ENCODE measurements around the gene GPR55. TPM values are rescaled to one million over a fixed set of nuclear protein-coding genes. Genes with fewer than 3 reads are reported as not detected.

The GPR55 gene
- total RNA-seq, 2 donors from 2014 or later = not detected

DNA sequence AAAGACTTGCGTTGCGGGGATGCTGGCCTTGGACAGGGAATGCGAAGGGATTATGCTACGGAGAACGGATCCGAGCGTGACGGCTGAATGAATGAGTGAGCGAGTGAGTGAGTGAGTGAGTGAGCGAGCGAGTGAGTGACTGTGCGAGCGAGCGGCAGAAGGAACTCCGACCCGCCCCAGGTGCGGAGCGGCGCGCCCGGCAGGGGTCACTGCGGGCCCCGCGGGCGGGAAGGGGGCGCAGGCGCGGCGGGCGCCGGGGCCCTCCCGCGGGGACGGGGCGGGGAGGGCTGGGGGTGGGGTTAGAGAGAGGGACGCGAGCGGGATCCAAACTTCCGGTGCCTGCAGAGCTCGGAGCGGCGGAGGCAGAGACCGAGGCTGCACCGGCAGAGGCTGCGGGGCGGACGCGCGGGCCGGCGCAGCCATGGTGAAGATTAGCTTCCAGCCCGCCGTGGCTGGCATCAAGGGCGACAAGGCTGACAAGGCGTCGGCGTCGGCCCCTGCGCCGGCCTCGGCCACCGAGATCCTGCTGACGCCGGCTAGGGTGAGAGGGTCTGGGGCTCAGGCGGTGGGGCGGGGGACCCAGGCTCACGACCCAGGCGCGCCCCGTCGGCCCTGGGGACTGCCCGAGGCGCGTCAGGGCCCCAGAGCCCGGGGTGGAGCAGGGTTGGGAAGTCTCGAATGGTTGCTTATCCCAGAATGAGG is 60.3 kb downstream of the GPR55 start, which contains the start of gene ITM2C:
Gene ITM2C, plus strand, starts transcription at position 338 of the 702 bp plus-strand sequence. Its CDS starts 84 bp downstream, at position 422.
- Histone ChIP-seq H3K9me3 (no peaks in the 10 kb centered on the region), H3K36me3 (no peaks in the 10 kb centered on the region), H3K4me3 (peak within 1 kb of the TSS; percentile 79), H3K27ac (peak within 1 kb of the TSS in 1 of 2 donors; percentile 19), H3K27me3 (replicated peaks; ENCODE audit: insufficient read depth) (no peaks in the 10 kb centered on the region), H3K4me1 (ENCODE audit: control insufficient read depth in 1 of 2, low read depth in 2 of 2) (peaks cover 12 to 41% of the 10 kb centered on the region in 2 donors)
- DNase-seq (ENCODE audit: low spot score) (no peak), ATAC-seq (ENCODE audit: insufficient number of reproducible peaks, low FRiP score, low read depth) (no peak)
- TF ChIP-seq, protein P1, sequence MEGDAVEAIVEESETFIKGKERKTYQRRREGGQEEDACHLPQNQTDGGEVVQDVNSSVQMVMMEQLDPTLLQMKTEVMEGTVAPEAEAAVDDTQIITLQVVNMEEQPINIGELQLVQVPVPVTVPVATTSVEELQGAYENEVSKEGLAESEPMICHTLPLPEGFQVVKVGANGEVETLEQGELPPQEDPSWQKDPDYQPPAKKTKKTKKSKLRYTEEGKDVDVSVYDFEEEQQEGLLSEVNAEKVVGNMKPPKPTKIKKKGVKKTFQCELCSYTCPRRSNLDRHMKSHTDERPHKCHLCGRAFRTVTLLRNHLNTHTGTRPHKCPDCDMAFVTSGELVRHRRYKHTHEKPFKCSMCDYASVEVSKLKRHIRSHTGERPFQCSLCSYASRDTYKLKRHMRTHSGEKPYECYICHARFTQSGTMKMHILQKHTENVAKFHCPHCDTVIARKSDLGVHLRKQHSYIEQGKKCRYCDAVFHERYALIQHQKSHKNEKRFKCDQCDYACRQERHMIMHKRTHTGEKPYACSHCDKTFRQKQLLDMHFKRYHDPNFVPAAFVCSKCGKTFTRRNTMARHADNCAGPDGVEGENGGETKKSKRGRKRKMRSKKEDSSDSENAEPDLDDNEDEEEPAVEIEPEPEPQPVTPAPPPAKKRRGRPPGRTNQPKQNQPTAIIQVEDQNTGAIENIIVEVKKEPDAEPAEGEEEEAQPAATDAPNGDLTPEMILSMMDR (IDR thresholded peaks at IDR 0.05) = no peak

DNA sequence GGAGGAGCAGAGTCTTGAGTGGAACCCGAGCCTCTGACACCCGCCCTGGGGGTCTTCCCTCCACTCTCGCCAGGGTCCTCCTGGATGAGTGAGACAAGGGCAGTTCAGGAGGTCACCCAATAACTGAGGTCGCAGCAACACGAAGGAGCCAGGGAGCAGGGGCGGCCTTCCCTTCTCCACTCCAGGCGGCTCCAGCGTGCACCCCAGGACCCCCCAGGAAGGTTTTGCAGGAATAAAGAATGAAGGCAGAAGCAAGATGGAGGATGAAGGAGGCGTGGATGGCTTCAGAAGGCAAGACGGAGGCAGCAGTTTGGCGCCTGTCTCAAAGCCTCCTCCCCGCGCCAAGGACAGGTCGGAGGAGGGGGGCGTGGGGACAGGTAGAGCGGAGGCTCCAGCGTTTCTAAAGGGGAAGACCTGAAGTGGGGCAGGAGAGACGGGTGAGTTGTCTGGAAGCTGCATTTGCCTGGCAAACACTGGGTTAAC is 60.9 kb downstream of the GPR55 start:
- Histone ChIP-seq H3K4me1 (ENCODE audit: control insufficient read depth in 1 of 2, low read depth in 2 of 2) (peaks cover 12 to 35% of the 10 kb centered on the region in 2 donors), H3K27ac (no peak overlapping the region)

DNA sequence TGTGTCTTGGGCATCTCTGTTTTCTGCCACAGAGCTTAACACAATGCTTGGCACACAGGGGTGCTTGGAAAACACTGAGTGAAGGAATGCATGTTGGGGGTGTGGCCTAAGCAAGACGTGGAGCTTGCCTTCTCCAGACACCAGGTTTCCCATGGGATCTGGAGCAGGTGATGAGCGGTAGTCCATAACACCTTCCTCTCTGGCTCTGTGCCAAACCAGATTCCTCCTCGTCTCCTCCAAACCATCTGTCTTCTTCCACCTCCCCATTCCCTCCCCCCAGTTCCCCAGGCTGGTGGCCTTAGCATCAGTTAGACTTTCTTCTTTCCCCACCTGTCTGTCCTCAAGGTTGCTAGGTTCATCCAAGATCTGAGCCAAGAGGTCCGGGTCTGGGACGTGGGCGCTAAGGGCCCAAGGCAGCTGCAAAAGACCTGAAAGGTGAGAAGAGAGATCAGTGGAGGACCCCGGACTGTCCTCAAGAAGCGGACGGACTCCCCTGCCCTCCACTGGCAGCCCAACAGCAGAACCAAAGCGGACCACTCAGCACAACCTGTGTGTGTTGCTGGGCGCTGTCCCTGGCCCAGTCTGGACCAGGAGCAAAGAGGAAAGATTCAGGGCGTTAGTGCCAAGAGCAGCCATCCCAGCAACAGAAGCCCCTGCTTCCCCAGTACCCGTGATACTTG is 61.5 kb downstream of the GPR55 start:
- ATAC-seq (ENCODE audit: insufficient number of reproducible peaks, low FRiP score, low read depth) = no peak

More for the DNA sequence above, 60.9 kb downstream of the GPR55 start:
- Histone ChIP-seq H3K4me3 (peak overlapping the region; percentile 79), H3K27me3 (replicated peaks; ENCODE audit: insufficient read depth) (no peaks in the 10 kb centered on the region), H3K36me3 (no peaks in the 10 kb centered on the region), H3K9me3 (no peaks in the 10 kb centered on the region)
- no peak for ATAC-seq (ENCODE audit: insufficient number of reproducible peaks, low FRiP score, low read depth)
- TF ChIP-seq, protein P1 (IDR thresholded peaks at IDR 0.05) = no peak
- DNase-seq (ENCODE audit: low spot score) = no peak

DNA sequence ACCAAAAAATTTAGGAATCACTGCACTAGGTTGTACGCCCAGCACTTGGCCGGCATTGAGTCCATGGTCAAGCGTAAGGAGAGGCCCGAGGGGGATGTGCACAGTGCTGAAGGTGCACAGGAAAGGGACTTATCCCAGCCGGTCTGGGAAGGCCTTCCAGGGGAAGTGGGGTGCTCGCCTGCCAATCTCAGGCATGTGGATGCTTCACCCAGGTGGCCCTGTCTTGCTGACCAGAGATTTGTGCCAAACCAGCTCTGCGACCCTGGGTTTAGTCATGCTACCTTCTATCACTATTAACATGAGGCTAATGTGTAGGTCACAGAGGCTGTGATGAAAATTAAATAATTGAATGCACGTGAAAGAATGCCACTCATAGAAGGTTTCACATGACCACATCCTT is 62.0 kb downstream of the GPR55 start:
- H3K36me3 ChIP-seq = no peaks in the 10 kb centered on the region
- no peak overlapping the region for H3K27ac ChIP-seq
- TF ChIP-seq, protein P1 (IDR thresholded peaks at IDR 0.05) = no peak
- DNase-seq (ENCODE audit: low spot score) (no peak), ATAC-seq (ENCODE audit: insufficient number of reproducible peaks, low FRiP score, low read depth) (no peak)
- no peaks in the 10 kb centered on the region for H3K9me3 ChIP-seq
- H3K4me3 ChIP-seq = no peak overlapping the region
- H3K27me3 ChIP-seq (replicated peaks; ENCODE audit: insufficient read depth) = no peaks in the 10 kb centered on the region
- peaks cover 12 to 24% of the 10 kb centered on the region in 2 donors for H3K4me1 ChIP-seq (ENCODE audit: control insufficient read depth in 1 of 2, low read depth in 2 of 2)

More for the DNA sequence above, 61.5 kb downstream of the GPR55 start:
- TF ChIP-seq, protein P1 (IDR thresholded peaks at IDR 0.05) = no peak
- Histone ChIP-seq H3K36me3 (no peaks in the 10 kb centered on the region), H3K9me3 (no peaks in the 10 kb centered on the region), H3K27ac (no peak overlapping the region), H3K4me3 (no peak overlapping the region), H3K27me3 (replicated peaks; ENCODE audit: insufficient read depth) (no peaks in the 10 kb centered on the region), H3K4me1 (ENCODE audit: control insufficient read depth in 1 of 2, low read depth in 2 of 2) (peaks cover 12 to 29% of the 10 kb centered on the region in 2 donors)
- no peak for DNase-seq (ENCODE audit: low spot score)

DNA sequence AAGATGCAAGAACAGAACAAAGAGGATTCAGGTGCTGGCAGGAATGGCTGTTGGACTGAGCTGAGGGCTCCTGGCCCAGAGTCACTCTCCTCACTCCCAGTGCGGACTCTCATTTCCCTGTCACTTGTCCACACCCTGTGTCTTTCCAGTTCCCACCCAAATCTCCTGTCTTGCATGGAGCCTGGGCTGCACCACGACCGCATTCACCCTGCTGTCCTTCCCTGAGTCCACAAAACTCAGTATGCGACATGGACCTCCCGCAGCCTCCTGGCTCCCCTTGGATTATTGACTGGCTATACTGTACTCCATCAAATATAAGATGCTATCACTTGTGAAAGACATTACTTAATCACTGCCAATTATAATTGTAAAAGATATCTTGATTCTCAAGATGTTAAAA is 62.8 kb downstream of the GPR55 start:
- no peak for DNase-seq (ENCODE audit: low spot score)
- TF ChIP-seq, protein P1 (IDR thresholded peaks at IDR 0.05) = no peak
- no peaks in the 10 kb centered on the region for H3K27me3 ChIP-seq (replicated peaks; ENCODE audit: insufficient read depth)
- H3K9me3 ChIP-seq = no peaks in the 10 kb centered on the region
- H3K4me3 ChIP-seq = no peak overlapping the region
- ATAC-seq (ENCODE audit: insufficient number of reproducible peaks, low FRiP score, low read depth) = no peak
- peaks cover 8 to 16% of the 10 kb centered on the region in 2 donors for H3K4me1 ChIP-seq (ENCODE audit: control insufficient read depth in 1 of 2, low read depth in 2 of 2)
- no peak overlapping the region for H3K27ac ChIP-seq
- H3K36me3 ChIP-seq = no peaks in the 10 kb centered on the region
